ENCODE results near the gene PTER. TPM values are rescaled to one million over a fixed set of nuclear protein-coding genes. Genes with fewer than 3 reads are reported as not detected.
A peak's percentile ranks its signal among the peaks of the same experiment; 100 is the strongest.

The PTER gene
- total RNA-seq, 6 donors from 2014 or later = 7.8 to 30.0 (median 16.4) TPM

DNA sequence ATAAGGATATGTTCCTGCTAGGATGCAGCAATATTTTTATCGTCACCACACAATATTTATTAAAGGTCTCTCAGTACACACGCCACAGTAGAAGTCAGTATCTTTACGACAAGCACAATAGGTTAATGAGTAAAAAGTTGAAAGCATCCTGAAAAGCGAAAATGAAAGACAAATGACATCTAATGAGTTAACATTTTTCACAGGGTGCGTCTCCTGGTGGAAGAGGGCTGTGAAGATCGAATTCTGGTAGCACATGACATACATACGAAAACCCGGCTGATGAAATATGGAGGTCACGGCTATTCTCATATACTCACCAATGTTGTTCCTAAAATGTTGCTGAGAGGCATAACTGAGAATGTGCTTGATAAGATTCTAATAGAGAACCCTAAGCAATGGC lies 74.0 kb downstream of the PTER start:
- H3K27ac ChIP-seq = no peak overlapping the region
- no peaks in the 10 kb centered on the region for H3K9me3 ChIP-seq
- ATAC-seq (ENCODE audit: low FRiP score in 2 of 2) (no peak), DNase-seq (no peak)
- no peak for TF ChIP-seq POLR2A (IDR thresholded peaks at IDR 0.05)
- TF ChIP-seq, protein P1, sequence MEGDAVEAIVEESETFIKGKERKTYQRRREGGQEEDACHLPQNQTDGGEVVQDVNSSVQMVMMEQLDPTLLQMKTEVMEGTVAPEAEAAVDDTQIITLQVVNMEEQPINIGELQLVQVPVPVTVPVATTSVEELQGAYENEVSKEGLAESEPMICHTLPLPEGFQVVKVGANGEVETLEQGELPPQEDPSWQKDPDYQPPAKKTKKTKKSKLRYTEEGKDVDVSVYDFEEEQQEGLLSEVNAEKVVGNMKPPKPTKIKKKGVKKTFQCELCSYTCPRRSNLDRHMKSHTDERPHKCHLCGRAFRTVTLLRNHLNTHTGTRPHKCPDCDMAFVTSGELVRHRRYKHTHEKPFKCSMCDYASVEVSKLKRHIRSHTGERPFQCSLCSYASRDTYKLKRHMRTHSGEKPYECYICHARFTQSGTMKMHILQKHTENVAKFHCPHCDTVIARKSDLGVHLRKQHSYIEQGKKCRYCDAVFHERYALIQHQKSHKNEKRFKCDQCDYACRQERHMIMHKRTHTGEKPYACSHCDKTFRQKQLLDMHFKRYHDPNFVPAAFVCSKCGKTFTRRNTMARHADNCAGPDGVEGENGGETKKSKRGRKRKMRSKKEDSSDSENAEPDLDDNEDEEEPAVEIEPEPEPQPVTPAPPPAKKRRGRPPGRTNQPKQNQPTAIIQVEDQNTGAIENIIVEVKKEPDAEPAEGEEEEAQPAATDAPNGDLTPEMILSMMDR (IDR thresholded peaks at IDR 0.05) = no peak
- TF ChIP-seq EP300 (IDR thresholded peaks at IDR 0.05) = no peak
- TF ChIP-seq POLR2AphosphoS5 (IDR thresholded peaks at IDR 0.05) = no peak
- H3K4me3 ChIP-seq = no peak overlapping the region
- WGBS, 2 donors = 92 to 93% methylated on average over 9 of the region's 9 CpGs
- H3K27me3 ChIP-seq = no peaks in the 10 kb centered on the region
- H3K36me3 ChIP-seq = peaks cover 0 to 27% (median 0%) of the 10 kb centered on the region in 4 donors
- H3K4me1 ChIP-seq = no peaks in the 10 kb centered on the region

DNA sequence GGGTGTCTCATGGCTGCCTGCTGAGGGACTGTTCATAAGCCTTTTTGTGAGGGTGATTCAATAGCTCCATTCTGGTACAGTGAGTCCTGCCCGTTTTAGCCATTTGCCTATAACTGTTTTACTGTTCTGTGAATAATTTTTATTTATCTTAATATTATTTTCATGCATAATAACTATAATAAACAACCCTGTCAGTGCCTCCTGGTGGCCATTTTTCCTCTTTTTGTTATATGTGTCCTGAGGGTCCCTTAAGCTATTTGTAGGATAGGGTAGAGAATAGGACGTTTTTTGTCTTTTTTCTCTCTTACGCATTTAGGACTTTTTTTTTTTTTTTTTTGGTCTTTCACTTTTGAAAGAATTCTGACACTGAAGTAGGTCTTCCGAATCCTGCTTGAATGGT lies 82.0 kb downstream of the PTER start:
- H3K27ac ChIP-seq = no peak overlapping the region
- peaks cover 0 to 25% (median 22%) of the 10 kb centered on the region in 4 donors for H3K27me3 ChIP-seq
- no peak for ATAC-seq (ENCODE audit: low FRiP score in 2 of 2)
- 69 to 79% methylated on average over 4 of the region's 4 CpGs for WGBS, 2 donors
- H3K36me3 ChIP-seq = peaks cover 0 to 4% (median 0%) of the 10 kb centered on the region in 4 donors
- no peaks in the 10 kb centered on the region for H3K9me3 ChIP-seq
- no peak for DNase-seq
- TF ChIP-seq POLR2A (IDR thresholded peaks at IDR 0.05) = no peak
- no peak for TF ChIP-seq POLR2AphosphoS5 (IDR thresholded peaks at IDR 0.05)
- TF ChIP-seq, protein P1 (IDR thresholded peaks at IDR 0.05) = no peak
- no peak for TF ChIP-seq EP300 (IDR thresholded peaks at IDR 0.05)
- no peak overlapping the region for H3K4me3 ChIP-seq
- peaks cover 21 to 30% (median 24%) of the 10 kb centered on the region in 4 donors for H3K4me1 ChIP-seq

DNA sequence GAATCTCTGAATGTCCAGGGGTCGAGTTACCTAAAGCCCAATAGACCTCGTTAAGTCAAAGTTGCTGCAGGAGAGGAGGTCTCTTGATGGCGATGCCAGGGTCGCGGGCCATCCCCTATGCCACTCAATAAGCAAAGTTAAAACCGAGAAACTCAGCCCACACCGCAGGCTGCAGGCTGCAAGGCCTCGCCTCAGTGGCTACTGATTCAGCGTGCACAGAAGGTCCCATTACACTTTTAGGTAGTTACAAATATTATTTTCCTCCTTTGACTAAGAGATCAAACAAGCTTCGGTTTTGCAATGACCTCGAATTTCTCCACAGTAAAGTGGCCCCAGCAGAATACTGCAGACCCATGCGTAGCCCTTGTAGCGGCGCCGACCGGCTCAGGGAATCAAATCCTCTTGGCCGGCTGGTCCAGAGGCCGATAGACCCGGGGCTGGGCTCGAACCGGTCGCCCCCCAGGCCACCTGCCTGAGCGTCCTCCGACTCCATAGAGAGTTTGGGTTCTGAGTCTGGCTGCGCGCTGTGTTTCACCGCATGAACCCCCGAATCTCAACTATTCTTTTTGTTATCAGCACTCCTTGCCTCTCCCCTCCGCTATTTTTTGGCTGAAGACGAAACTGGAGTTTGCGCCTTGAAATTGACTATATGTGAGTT lies 82.6 kb downstream of the PTER start:
- H3K4me3 ChIP-seq = peak overlapping the region in 1 of 4 donors; percentile 48
- H3K36me3 ChIP-seq = peaks cover 0 to 2% (median 0%) of the 10 kb centered on the region in 4 donors
- ATAC-seq (ENCODE audit: low FRiP score in 2 of 2) (no peak), DNase-seq (peak in 1 of 2 donors; percentile 53)
- no peak overlapping the region for H3K27ac ChIP-seq
- H3K9me3 ChIP-seq = no peaks in the 10 kb centered on the region
- peaks cover 0 to 25% (median 22%) of the 10 kb centered on the region in 4 donors for H3K27me3 ChIP-seq
- WGBS, 2 donors = 48 to 50% methylated on average over 27 to 31 of the region's 31 CpGs
- H3K4me1 ChIP-seq = peaks cover 21 to 30% (median 24%) of the 10 kb centered on the region in 4 donors
- TF ChIP-seq EP300 (IDR thresholded peaks at IDR 0.05) (no peak), POLR2AphosphoS5 (IDR thresholded peaks at IDR 0.05) (no peak), POLR2A (IDR thresholded peaks at IDR 0.05) (no peak)
- TF ChIP-seq, protein P1 (IDR thresholded peaks at IDR 0.05) = no peak

DNA sequence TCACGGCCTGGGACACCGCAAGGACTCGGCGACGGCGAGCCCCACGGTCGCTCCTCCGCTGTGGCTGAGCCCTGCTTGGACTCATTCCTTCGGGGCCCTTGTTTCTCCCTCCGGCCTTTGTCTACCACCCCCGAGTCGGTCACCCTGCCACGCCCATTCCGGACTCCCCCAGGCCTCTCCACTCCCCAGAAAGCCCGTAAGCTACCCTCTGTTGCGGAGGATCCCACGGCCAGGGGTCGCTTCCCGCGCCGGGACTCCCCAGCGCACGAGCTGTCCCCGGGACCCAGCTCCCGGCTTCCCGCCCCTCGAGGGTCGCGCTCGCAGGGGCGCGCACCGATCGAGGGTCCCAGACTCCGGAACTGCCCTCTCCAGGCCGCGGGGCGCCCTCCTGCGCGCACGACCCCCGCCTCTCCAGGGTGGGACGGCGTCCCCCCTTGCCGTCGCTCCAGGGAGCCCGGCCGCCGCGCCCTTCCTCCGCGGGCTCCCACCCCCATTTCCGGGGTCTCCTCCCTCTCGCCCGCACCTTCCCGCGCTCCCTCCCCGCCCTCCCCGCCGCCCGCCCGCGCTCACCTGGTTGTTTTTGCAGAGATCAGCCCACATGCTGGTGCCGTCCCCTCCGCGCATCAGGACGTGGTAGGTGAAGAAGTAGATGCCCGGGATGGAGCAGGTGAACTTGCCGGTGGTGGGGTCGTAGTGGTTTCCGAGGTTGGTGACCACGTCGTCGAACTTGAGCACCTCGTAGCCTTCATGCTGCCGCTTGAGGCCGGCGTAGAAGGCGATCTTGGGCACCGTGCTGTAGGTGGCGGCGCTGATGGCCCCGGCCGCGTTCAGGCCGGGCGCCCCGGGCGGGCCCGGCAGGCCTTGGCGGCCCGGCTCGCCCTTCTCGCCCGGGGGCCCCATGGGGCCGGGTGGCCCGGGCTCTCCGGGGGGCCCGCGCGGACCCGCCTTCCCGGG lies 83.4 kb downstream of the PTER start:
- peak in 1 of 2 donors; percentile 74 for DNase-seq
- H3K9me3 ChIP-seq = no peaks in the 10 kb centered on the region
- ATAC-seq (ENCODE audit: low FRiP score in 2 of 2) = peak in 1 of 2 donors; percentile 18
- H3K36me3 ChIP-seq = no peaks in the 10 kb centered on the region
- 4 to 8% methylated on average over 26 to 49 of the region's 104 CpGs for WGBS, 2 donors
- peaks cover 21 to 30% (median 24%) of the 10 kb centered on the region in 4 donors for H3K4me1 ChIP-seq
- peak overlapping the region in 3 of 4 donors; percentile 34 to 53 (median 48) for H3K4me3 ChIP-seq
- H3K27me3 ChIP-seq = peaks cover 0 to 25% (median 22%) of the 10 kb centered on the region in 4 donors
- H3K27ac ChIP-seq = no peak overlapping the region
- TF ChIP-seq, protein P1 (IDR thresholded peaks at IDR 0.05) = no peak
- no peak for TF ChIP-seq EP300 (IDR thresholded peaks at IDR 0.05)
- TF ChIP-seq POLR2AphosphoS5 (IDR thresholded peaks at IDR 0.05) = no peak
- no peak for TF ChIP-seq POLR2A (IDR thresholded peaks at IDR 0.05)

Data from upper lobe of left lung (tissue), 6 donors.